ENCODE results near the gene PGAP1.

GRCh38 chr2:196959281-196959680 is 32.8 kb upstream of the PGAP1 start:
- TF ChIP-seq POLR2AphosphoS5 (IDR thresholded peaks at IDR 0.05; ENCODE audit: low read depth, low read length) = no peak
- TF ChIP-seq TAF1 (IDR thresholded peaks at IDR 0.05; ENCODE audit: borderline replicate concordance, insufficient read depth, low read length) = no peak
- no peak for TF ChIP-seq SIN3A (IDR thresholded peaks at IDR 0.05; ENCODE audit: borderline replicate concordance, insufficient read depth, low read length)
- TF ChIP-seq, protein P1, sequence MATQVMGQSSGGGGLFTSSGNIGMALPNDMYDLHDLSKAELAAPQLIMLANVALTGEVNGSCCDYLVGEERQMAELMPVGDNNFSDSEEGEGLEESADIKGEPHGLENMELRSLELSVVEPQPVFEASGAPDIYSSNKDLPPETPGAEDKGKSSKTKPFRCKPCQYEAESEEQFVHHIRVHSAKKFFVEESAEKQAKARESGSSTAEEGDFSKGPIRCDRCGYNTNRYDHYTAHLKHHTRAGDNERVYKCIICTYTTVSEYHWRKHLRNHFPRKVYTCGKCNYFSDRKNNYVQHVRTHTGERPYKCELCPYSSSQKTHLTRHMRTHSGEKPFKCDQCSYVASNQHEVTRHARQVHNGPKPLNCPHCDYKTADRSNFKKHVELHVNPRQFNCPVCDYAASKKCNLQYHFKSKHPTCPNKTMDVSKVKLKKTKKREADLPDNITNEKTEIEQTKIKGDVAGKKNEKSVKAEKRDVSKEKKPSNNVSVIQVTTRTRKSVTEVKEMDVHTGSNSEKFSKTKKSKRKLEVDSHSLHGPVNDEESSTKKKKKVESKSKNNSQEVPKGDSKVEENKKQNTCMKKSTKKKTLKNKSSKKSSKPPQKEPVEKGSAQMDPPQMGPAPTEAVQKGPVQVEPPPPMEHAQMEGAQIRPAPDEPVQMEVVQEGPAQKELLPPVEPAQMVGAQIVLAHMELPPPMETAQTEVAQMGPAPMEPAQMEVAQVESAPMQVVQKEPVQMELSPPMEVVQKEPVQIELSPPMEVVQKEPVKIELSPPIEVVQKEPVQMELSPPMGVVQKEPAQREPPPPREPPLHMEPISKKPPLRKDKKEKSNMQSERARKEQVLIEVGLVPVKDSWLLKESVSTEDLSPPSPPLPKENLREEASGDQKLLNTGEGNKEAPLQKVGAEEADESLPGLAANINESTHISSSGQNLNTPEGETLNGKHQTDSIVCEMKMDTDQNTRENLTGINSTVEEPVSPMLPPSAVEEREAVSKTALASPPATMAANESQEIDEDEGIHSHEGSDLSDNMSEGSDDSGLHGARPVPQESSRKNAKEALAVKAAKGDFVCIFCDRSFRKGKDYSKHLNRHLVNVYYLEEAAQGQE (IDR thresholded peaks at IDR 0.05; ENCODE audit: insufficient read depth in 1 of 2, low read depth in 2 of 2, low read length in 2 of 2) = no peak
- no peak for TF ChIP-seq FOXP2 (optimal IDR thresholded peaks at IDR 0.05; ENCODE audit: borderline replicate concordance, extremely low read depth, extremely low read length, insufficient read depth)
